ENCODE results near the gene NDOR1. TPM values are rescaled to one million over a fixed set of nuclear protein-coding genes. Genes with fewer than 3 reads are reported as not detected.

The NDOR1 gene
- total RNA-seq, 1 donor from 2014 or later, result 12.8 TPM

GRCh38 chr9:137180491-137180890 is 25.0 kb upstream of the NDOR1 start:
- no peak for DNase-seq (ENCODE audit: extremely low read depth, low read depth, low spot score)

- DNase-seq (ENCODE audit: extremely low read depth, low read depth, low spot score), result no peak
Observed at GRCh38 chr9:137181680-137182079, 23.8 kb upstream of the NDOR1 start.

GRCh38 chr9:137182836-137183235 is 22.7 kb upstream of the NDOR1 start:
- no peak for DNase-seq (ENCODE audit: extremely low read depth, low read depth, low spot score)

- no peak for DNase-seq (ENCODE audit: extremely low read depth, low read depth, low spot score)
Observed at GRCh38 chr9:137183980-137184595, 21.4 kb upstream of the NDOR1 start.

- no peak for DNase-seq (ENCODE audit: extremely low read depth, low read depth, low spot score)
Observed at GRCh38 chr9:137184881-137185660, 20.4 kb upstream of the NDOR1 start.

GRCh38 chr9:137185921-137186320 is 19.6 kb upstream of the NDOR1 start:
- DNase-seq (ENCODE audit: extremely low read depth, low read depth, low spot score), result no peak

GRCh38 chr9:137186385-137186784 is 19.1 kb upstream of the NDOR1 start:
- no peak for DNase-seq (ENCODE audit: extremely low read depth, low read depth, low spot score)

GRCh38 chr9:137187386-137187785 is 18.1 kb upstream of the NDOR1 start:
- DNase-seq (ENCODE audit: extremely low read depth, low read depth, low spot score), result no peak

GRCh38 chr9:137188086-137188489 is 17.4 kb upstream of the NDOR1 start:
- DNase-seq (ENCODE audit: extremely low read depth, low read depth, low spot score), result no peak

GRCh38 chr9:137188490-137189296 is 16.8 kb upstream of the NDOR1 start, which contains the start of the genes ANAPC2 and SSNA1:
TSS of gene ANAPC2 (minus strand) at chr9:137188560. CDS start at chr9:137188532, 28 bp downstream.
TSS of gene SSNA1 (plus strand) at chr9:137188676. CDS start at chr9:137188727, 51 bp downstream.
- peak; percentile 34 for DNase-seq (ENCODE audit: extremely low read depth, low read depth, low spot score)

GRCh38 chr9:137189297-137190295 is 15.9 kb upstream of the NDOR1 start:
- no peak for DNase-seq (ENCODE audit: extremely low read depth, low read depth, low spot score)

- no peak for DNase-seq (ENCODE audit: extremely low read depth, low read depth, low spot score)
Observed at GRCh38 chr9:137190315-137190856, 15.1 kb upstream of the NDOR1 start.

- no peak for DNase-seq (ENCODE audit: extremely low read depth, low read depth, low spot score)
Observed at GRCh38 chr9:137191245-137191644, 14.3 kb upstream of the NDOR1 start.

- no peak for DNase-seq (ENCODE audit: extremely low read depth, low read depth, low spot score)
Observed at GRCh38 chr9:137191691-137192447, 13.6 kb upstream of the NDOR1 start.

- no peak for DNase-seq (ENCODE audit: extremely low read depth, low read depth, low spot score)
Observed at GRCh38 chr9:137192448-137192780, 13.1 kb upstream of the NDOR1 start.

GRCh38 chr9:137192859-137193258 is 12.6 kb upstream of the NDOR1 start:
- DNase-seq (ENCODE audit: extremely low read depth, low read depth, low spot score), result no peak

- DNase-seq (ENCODE audit: extremely low read depth, low read depth, low spot score), result no peak
Observed at GRCh38 chr9:137193771-137194170, 11.7 kb upstream of the NDOR1 start.

GRCh38 chr9:137194388-137194787 is 11.1 kb upstream of the NDOR1 start:
- DNase-seq (ENCODE audit: extremely low read depth, low read depth, low spot score), result no peak

GRCh38 chr9:137194909-137195308 is 10.6 kb upstream of the NDOR1 start:
- no peak for DNase-seq (ENCODE audit: extremely low read depth, low read depth, low spot score)
